ENCODE results near the gene EMC8. TPM values are rescaled to one million over a fixed set of nuclear protein-coding genes. Genes with fewer than 3 reads are reported as not detected.

The EMC8 gene
- total RNA-seq, 4 donors from 2014 or later = 22.2 to 39.0 (median 27.3) TPM

DNA sequence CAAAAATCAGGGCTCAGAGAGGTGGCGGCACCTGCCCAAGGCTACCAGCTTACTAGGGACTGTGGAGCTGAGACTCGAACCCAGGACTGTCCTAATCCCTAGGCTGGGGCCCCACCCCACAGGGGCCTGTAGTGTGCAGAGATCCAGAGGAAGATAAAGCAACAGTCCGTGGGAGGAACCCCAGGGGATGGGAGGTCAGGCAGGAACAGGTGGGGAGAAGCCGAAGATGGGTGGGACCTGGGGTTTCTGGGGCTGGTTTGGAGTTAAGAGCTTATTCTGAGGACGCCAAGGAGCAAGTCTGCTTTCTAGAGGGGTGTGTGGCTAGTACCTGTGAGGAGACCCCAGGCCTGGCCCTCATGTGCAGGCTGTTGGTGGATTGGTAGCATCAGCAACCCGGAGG lies 63.4 kb downstream of the EMC8 start:
- TF ChIP-seq, protein P1, sequence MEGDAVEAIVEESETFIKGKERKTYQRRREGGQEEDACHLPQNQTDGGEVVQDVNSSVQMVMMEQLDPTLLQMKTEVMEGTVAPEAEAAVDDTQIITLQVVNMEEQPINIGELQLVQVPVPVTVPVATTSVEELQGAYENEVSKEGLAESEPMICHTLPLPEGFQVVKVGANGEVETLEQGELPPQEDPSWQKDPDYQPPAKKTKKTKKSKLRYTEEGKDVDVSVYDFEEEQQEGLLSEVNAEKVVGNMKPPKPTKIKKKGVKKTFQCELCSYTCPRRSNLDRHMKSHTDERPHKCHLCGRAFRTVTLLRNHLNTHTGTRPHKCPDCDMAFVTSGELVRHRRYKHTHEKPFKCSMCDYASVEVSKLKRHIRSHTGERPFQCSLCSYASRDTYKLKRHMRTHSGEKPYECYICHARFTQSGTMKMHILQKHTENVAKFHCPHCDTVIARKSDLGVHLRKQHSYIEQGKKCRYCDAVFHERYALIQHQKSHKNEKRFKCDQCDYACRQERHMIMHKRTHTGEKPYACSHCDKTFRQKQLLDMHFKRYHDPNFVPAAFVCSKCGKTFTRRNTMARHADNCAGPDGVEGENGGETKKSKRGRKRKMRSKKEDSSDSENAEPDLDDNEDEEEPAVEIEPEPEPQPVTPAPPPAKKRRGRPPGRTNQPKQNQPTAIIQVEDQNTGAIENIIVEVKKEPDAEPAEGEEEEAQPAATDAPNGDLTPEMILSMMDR (IDR thresholded peaks at IDR 0.05) = no peak
- DNase-seq (ENCODE audit: low spot score) (no peak), ATAC-seq (ENCODE audit: low FRiP score) (no peak)

DNA sequence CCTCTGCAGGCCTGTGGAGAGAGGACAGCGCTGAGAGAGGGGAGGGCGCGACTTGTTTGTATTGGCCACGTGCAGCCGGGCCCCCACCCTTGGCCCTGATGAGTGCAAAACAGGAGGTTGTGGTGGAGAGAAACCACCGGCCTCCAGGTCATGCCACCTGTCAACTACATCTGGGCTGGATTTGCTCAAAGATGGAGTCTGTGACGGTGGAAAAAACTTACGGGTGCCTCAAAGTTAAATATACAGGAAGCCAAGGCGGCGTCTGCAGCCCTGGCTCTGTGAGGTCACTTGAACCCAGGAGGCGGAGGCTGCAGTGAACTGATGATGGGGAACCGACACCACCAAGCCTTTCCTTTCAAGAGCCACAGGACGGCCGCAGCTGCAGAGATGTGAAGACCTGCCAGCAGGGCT lies 64.1 kb downstream of the EMC8 start:
- no peak for ATAC-seq (ENCODE audit: low FRiP score)
- DNase-seq (ENCODE audit: low spot score) = no peak
- TF ChIP-seq, protein P1 (IDR thresholded peaks at IDR 0.05) = no peak

DNA sequence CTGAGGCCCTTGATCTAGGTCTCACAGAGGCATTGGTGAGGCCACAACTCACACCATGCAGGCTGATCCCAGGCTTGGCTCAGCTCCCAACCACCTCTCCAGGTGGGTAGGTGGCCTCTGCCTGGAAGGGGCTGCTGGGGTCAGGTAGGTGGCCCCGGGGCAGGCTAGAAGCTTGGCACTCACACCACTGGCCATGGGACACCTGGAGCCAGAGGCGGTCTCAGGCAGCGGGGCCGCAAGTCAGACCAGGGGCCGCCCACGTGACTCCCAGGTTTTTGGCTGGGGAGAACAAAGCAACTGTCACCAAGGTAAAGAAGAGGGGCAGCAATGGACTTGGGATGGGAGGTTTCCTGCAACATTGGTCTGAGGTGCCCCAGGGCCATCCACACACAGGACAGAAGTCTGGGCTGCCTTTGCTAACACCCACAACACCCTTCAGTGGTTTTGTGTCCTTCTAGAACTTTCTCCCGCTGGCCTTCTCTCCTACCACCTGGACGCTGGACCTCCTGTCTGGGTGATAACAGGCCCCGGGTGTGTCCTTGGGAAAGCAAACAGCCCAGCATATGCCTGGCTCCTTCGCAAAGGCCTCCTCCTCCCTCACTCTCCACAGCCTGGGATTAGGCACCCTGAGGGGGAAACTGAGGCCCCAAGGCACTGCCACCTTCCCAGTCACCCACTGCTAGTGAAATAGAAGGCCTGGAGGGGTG lies 64.9 kb downstream of the EMC8 start:
- DNase-seq (ENCODE audit: low spot score) (no peak), ATAC-seq (ENCODE audit: low FRiP score) (no peak)
- TF ChIP-seq, protein P1 (IDR thresholded peaks at IDR 0.05) = no peak

DNA sequence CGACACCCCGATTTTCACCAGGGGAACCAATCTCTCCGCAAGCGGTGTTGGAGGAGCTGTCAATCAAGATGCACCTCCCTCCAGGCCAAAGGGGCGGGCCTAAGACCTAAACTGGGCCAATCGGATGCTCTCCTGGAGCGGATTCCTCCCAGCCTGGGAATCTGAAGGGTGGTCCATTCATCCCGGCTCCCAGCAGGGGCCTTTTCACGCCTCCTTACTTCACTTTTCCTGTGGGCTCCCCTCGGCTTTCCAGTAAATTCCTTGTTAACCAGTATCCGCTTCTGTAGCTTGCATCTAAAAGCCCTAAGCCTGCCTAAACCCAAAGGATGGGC lies 65.5 kb downstream of the EMC8 start:
- ATAC-seq (ENCODE audit: low FRiP score) (no peak), DNase-seq (ENCODE audit: low spot score) (no peak)
- TF ChIP-seq, protein P1 (IDR thresholded peaks at IDR 0.05) = no peak

DNA sequence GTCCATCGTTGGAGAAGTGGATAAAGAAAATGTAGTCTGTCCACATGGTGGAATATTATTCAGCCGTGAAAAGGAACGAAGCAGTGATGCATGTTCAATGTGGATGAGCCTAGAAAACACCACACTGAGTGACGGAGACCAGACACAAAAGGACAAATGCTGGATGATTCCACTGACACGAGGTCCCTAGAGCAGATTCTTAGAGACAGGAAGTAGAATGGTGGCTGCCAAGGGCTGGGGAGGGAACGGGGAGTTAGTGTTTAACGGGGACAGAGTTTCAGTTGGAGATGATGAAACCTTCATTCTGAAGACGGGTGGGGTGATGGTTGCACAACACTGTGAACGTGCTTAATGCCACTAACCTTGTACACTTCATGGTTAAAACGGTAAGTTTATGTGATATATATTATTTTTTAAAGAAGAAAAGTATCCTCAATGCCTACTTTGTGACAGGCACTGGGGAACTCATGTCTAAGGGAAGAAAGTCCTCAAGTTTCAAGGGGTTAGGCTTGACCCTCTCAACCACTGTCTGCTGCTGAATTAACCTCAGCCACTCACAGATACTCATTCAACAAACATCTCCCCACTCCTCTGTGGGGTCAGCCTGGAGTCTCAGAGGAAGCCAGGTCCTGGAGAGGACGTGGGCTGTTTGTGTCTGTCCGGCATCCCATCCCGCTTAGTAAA lies 66.0 kb downstream of the EMC8 start:
- ATAC-seq (ENCODE audit: low FRiP score) = no peak
- TF ChIP-seq, protein P1 (IDR thresholded peaks at IDR 0.05) = no peak

DNA sequence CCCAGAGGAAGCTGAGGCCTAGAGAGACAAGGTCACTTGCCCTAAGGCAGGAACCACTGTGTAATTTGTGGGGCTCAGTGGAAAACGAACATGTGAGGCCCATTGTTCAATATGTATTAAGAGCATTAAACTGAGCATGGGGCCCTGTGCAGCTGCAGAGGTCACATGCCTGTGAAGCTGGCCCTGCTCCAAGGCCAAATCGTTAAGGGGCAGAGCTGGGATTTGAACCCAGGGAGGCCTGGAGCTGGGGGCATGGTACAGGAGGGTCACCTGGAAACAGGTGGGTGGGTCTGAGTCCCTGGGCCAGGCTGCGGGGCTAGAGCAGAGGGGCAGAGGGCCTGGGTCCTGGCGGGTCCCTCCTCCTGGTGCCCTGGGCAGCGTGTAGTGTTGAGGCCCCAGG lies 68.2 kb downstream of the EMC8 start:
- DNase-seq (ENCODE audit: low spot score) = no peak
- TF ChIP-seq, protein P1 (IDR thresholded peaks at IDR 0.05) = no peak
- ATAC-seq (ENCODE audit: low FRiP score) = no peak

More for the DNA sequence above, 66.0 kb downstream of the EMC8 start:
- DNase-seq (ENCODE audit: low spot score) = no peak

DNA sequence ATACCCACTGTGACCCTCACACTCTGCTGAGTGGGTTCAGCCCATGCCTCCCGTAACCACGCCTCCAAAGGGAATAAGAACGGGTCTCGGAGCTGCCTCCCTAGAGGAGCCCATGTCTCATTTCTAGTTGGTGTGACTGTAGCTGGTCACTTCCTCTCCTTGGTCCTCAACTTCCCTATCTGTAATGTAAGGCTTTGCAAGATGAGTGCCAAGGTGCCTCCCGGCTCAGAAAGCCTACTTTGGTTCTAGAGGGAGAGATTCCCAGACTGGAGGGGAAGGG lies 69.2 kb downstream of the EMC8 start:
- ATAC-seq (ENCODE audit: low FRiP score) (no peak), DNase-seq (ENCODE audit: low spot score) (no peak)
- TF ChIP-seq, protein P1 (IDR thresholded peaks at IDR 0.05) = no peak

All from omental fat pad (tissue), 4 donors.